Measurements from ENCODE around the gene UBE2Z. TPM values are rescaled to one million over a fixed set of nuclear protein-coding genes. Genes with fewer than 3 reads are reported as not detected.

Gene UBE2Z
- total RNA-seq, 1 experiment from 2014 or later: 182 TPM

- Histone ChIP-seq H3K4me1 (peaks cover 13% of the 10 kb centered on the region), H3K4me3 (ENCODE audit: low read depth, low read length) (no peak overlapping the region), H3K36me3 (ENCODE audit: control insufficient read depth, insufficient read depth, low read length) (no peaks in the 10 kb centered on the region), H3K27me3 (replicated peaks; ENCODE audit: control insufficient read depth, insufficient read depth, low read length) (no peaks in the 10 kb centered on the region), H3K9me3 (no peaks in the 10 kb centered on the region)
- TF ChIP-seq, protein P1, sequence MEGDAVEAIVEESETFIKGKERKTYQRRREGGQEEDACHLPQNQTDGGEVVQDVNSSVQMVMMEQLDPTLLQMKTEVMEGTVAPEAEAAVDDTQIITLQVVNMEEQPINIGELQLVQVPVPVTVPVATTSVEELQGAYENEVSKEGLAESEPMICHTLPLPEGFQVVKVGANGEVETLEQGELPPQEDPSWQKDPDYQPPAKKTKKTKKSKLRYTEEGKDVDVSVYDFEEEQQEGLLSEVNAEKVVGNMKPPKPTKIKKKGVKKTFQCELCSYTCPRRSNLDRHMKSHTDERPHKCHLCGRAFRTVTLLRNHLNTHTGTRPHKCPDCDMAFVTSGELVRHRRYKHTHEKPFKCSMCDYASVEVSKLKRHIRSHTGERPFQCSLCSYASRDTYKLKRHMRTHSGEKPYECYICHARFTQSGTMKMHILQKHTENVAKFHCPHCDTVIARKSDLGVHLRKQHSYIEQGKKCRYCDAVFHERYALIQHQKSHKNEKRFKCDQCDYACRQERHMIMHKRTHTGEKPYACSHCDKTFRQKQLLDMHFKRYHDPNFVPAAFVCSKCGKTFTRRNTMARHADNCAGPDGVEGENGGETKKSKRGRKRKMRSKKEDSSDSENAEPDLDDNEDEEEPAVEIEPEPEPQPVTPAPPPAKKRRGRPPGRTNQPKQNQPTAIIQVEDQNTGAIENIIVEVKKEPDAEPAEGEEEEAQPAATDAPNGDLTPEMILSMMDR (IDR thresholded peaks at IDR 0.05; ENCODE audit: insufficient read depth in 1 of 2, low read depth in 1 of 2, low read length in 1 of 2, severe bottlenecking in 1 of 2, unreplicated experiment in 1 of 2): no peak
- DNase-seq: no peak
- ChIA-PET POLR2A (no interaction called here), CTCF (interaction anchor here (4.0 kb wide), 1 partner anchor 81 kb away, joined by 112 read pairs; no protein-coding TSS in a partner anchor)
- Mint-ChIP-seq H3K4me1 (ENCODE audit: low read depth, unreplicated experiment) (peaks cover 10% of the 10 kb centered on the region), H3K27ac (ENCODE audit: unreplicated experiment) (no peak overlapping the region), H3K27me3 (ENCODE audit: insufficient read depth, unreplicated experiment) (no peaks in the 10 kb centered on the region), H3K36me3 (ENCODE audit: insufficient read depth, unreplicated experiment) (peaks cover 14% of the 10 kb centered on the region), H3K4me3 (ENCODE audit: unreplicated experiment) (no peak overlapping the region), H3K9me3 (ENCODE audit: unreplicated experiment) (no peaks in the 10 kb centered on the region)
- no TSS peak for BruUV-seq (replicated peaks)
- intact Hi-C loops (cut with micrococcal nuclease; ENCODE audit: unreplicated experiment): loop anchor here (10.0 kb wide), 2 partner anchors 243 to 273 kb away; no protein-coding TSS in a partner anchor
Observed at GRCh38 chr17:48951572-48951971, 43.4 kb downstream of the UBE2Z start.

- no peak for DNase-seq
- Mint-ChIP-seq H3K27ac (ENCODE audit: unreplicated experiment) (no peak overlapping the region), H3K36me3 (ENCODE audit: insufficient read depth, unreplicated experiment) (peaks cover 11% of the 10 kb centered on the region), H3K9me3 (ENCODE audit: unreplicated experiment) (no peaks in the 10 kb centered on the region), H3K4me3 (ENCODE audit: unreplicated experiment) (no peak overlapping the region), H3K27me3 (ENCODE audit: insufficient read depth, unreplicated experiment) (no peaks in the 10 kb centered on the region), H3K4me1 (ENCODE audit: low read depth, unreplicated experiment) (peaks cover 10% of the 10 kb centered on the region)
- intact Hi-C loops (cut with micrococcal nuclease; ENCODE audit: unreplicated experiment): loop anchor here (10.0 kb wide), 2 partner anchors 242 to 272 kb away; no protein-coding TSS in a partner anchor
- H3K4me1 ChIP-seq: peaks cover 13% of the 10 kb centered on the region
- H3K27me3 ChIP-seq (replicated peaks; ENCODE audit: control insufficient read depth, insufficient read depth, low read length): no peaks in the 10 kb centered on the region
- no peaks in the 10 kb centered on the region for H3K9me3 ChIP-seq
- POLR2A ChIA-PET: no interaction called here
- H3K4me3 ChIP-seq (ENCODE audit: low read depth, low read length): no peak overlapping the region
- no peaks in the 10 kb centered on the region for H3K36me3 ChIP-seq (ENCODE audit: control insufficient read depth, insufficient read depth, low read length)
- CTCF ChIA-PET: interaction anchor here (3.6 to 4.0 kb wide), 2 partner anchors 44 to 79 kb away, joined by 43 to 112 read pairs; partner anchors contain the start of gene IGF2BP1
- TF ChIP-seq, protein P1 (IDR thresholded peaks at IDR 0.05; ENCODE audit: insufficient read depth in 1 of 2, low read depth in 1 of 2, low read length in 1 of 2, severe bottlenecking in 1 of 2, unreplicated experiment in 1 of 2): no peak
- BruUV-seq (replicated peaks): no TSS peak
Observed at GRCh38 chr17:48952904-48953303, 44.7 kb downstream of the UBE2Z start.

DNA sequence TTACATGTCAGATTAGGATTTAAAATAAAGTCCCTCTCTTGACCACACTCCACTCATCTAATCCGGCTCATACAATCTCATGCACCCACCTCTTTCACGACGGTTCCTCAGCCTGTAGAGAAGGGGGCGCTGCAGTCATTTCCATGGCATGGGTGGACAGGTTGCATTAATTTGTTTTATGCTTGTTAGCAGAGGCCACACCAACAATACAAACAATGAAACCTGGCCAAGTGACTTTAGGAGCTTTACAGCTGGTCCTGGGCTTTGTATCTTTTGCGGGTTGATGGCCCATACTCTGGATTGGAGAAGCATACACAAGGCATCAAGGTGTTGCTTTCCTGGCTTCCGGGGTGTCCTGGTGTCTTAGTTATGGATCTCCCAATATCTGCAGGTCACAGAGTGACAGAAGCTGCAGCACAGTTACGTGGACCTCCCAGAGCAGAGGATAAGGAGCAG lies 46.1 kb downstream of the UBE2Z start:
- Mint-ChIP-seq H3K9me3 (ENCODE audit: unreplicated experiment) (no peaks in the 10 kb centered on the region), H3K4me3 (ENCODE audit: unreplicated experiment) (no peak overlapping the region), H3K36me3 (ENCODE audit: insufficient read depth, unreplicated experiment) (peaks cover 11% of the 10 kb centered on the region), H3K4me1 (ENCODE audit: low read depth, unreplicated experiment) (peaks cover 10% of the 10 kb centered on the region), H3K27ac (ENCODE audit: unreplicated experiment) (peak overlapping the region; percentile 47), H3K27me3 (ENCODE audit: insufficient read depth, unreplicated experiment) (no peaks in the 10 kb centered on the region)
- POLR2A ChIA-PET: interaction anchor here (0.5 to 1.7 kb wide), 4 partner anchors 10 to 78 kb away, joined by 3 to 15 read pairs (median 6); partner anchors contain the start of gene SNF8
- BruUV-seq (replicated peaks): no TSS peak
- Histone ChIP-seq H3K4me1 (peaks cover 13% of the 10 kb centered on the region), H3K27me3 (replicated peaks; ENCODE audit: control insufficient read depth, insufficient read depth, low read length) (no peaks in the 10 kb centered on the region), H3K9me3 (no peaks in the 10 kb centered on the region), H3K4me3 (ENCODE audit: low read depth, low read length) (no peak overlapping the region), H3K36me3 (ENCODE audit: control insufficient read depth, insufficient read depth, low read length) (no peaks in the 10 kb centered on the region)
- intact Hi-C loops (cut with micrococcal nuclease; ENCODE audit: unreplicated experiment): loop anchor here (1.0 to 10.0 kb wide), 6 partner anchors 43 to 270 kb away; partner anchors contain the start of gene IGF2BP1
- TF ChIP-seq, protein P1 (IDR thresholded peaks at IDR 0.05; ENCODE audit: insufficient read depth in 1 of 2, low read depth in 1 of 2, low read length in 1 of 2, severe bottlenecking in 1 of 2, unreplicated experiment in 1 of 2): peak; percentile 94 to 97
- CTCF ChIA-PET: interaction anchor here (0.6 to 4.0 kb wide), 13 partner anchors 8 to 85 kb away, joined by 3 to 112 read pairs (median 5); partner anchors contain the start of genes IGF2BP1 and SNF8
- DNase-seq: peak; percentile 89 to 91

Measured in Caco-2 (cell line).